NOMO-1 (cell line): ENCODE measurements around the gene RAPGEF1.

Experiments
- DNase-seq, 2 experiments: peaks; one replicate each; lab custom pipeline; 2025; ENCODE audit not compliant: unreplicated experiment in 2 of 2; lab: John Stamatoyannopoulos, UW

The RAPGEF1 gene

GRCh38 chr9:131545003-131545785, 194.7 kb downstream of the RAPGEF1 start, which contains the start of gene PRRT1B:
Gene PRRT1B, plus strand, starts transcription at chr9:131545523. Its CDS starts 93 bp downstream, at chr9:131545616.
- no peak for DNase-seq

DNA sequence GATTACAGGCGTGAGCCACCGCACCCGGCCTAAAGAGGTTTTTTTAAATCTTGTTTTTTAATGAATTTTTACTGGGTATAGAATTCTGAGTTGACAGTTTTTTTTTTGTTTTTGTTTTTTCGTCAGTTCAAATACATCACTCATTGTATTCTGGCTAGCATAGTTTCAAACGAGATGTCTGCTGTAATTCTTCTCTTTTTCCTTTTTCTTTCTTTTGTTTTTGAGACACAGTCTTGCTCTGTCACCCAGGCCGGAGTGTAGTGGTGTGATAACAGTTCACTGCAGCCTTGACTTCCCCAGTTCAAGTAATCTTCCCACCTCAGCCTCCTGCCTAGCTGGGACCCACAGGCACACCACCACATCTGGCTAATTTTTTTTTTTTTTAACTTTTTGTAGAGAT, 196.7 kb downstream of the RAPGEF1 start:
- DNase-seq: no peak

- DNase-seq: no peak
These were observed 200.5 kb downstream of the RAPGEF1 start for GRCh38 chr9:131539223-131539923.

DNA sequence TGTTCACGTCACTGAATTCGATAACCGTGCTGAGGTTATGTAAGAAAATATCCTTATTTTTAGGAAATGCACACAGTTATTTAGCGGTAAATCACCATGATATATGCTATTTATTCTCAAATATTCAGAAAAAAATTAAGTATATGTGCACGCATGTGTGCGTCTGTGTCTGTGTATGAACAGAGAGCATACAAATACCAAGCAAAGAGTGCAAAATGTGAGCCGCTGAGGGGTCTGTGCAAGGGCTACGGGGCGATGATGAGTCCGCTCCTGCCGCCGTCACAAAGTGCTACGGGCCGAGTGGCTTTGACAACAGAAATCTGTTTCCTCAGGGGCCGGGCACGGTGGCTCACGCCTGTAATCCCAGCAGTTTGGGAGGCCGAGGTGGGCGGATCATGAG, 201.9 kb downstream of the RAPGEF1 start:
- no peak for DNase-seq

- no peak for DNase-seq
These were observed 205.1 kb downstream of the RAPGEF1 start for GRCh38 chr9:131534721-131535237.

DNA sequence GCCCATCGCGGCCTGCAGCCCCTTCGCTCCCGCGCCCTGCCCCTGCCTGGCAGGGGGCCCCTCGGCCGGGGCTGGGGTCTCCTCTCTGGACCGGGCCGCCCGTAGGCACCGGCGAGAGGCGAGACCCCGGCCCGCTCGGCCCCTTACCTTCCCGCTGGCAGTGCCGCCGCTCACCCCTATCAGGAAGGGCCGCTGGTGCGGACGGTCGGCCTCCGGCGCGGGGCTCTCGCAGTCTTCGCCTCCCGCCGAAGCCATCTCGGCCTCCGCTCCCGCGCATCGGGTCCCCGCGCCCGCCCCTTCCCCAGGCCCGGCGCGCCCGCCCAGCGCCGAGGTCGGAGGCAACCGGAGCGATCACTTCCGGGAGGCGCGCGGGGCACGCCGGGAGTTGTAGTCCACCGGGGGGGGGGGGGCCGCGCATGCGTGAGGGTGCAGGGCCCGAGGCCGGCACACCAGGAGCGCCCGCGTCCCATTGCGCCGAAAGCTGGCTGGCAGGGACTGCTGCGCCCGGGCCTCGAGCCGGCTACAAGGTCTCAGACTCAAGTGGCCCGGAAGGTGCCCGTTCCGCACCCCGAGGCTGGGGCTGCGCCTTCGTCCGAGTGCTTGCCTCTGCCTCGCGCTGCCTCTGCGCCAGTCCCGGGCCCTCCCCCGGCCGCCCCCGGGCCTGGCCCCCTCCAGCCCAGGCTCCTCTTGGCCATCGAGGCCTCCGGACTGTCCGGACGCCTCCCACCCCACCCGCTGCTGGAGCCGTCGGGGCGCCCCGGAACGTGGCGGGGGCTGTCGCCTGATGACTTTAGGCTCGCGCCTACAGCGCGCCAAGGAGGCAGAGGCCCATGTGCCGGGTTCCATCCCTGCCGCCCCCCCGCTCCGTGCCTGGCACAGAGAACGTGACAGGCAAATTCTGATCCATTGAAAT, 208.7 kb downstream of the RAPGEF1 start, which contains the start of gene UCK1:
Gene UCK1 (minus strand): TSS at position 344 of the 913 bp plus-strand sequence. CDS start 89 bp downstream, at position 255.
- peak; percentile 61 to 68 for DNase-seq

DNA sequence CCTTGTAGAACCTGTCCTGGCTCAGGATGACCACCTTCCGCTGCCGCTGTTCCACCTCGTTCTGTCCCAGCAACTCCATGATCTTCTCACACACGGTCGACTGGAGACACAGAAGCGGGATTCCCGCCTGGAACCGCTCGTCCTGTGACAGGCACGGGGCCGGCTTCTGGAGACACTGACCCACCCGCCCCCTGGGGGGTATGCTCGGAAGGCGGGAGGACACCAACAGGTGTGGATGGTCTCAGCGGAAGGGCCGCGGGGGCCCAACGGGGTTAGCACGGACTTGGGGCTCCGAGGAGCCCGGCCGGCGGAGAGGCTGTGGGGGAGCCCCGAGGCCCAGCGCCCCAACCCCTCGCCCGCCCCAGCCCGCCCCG, 209.3 kb downstream of the RAPGEF1 start:
- no peak for DNase-seq

DNA sequence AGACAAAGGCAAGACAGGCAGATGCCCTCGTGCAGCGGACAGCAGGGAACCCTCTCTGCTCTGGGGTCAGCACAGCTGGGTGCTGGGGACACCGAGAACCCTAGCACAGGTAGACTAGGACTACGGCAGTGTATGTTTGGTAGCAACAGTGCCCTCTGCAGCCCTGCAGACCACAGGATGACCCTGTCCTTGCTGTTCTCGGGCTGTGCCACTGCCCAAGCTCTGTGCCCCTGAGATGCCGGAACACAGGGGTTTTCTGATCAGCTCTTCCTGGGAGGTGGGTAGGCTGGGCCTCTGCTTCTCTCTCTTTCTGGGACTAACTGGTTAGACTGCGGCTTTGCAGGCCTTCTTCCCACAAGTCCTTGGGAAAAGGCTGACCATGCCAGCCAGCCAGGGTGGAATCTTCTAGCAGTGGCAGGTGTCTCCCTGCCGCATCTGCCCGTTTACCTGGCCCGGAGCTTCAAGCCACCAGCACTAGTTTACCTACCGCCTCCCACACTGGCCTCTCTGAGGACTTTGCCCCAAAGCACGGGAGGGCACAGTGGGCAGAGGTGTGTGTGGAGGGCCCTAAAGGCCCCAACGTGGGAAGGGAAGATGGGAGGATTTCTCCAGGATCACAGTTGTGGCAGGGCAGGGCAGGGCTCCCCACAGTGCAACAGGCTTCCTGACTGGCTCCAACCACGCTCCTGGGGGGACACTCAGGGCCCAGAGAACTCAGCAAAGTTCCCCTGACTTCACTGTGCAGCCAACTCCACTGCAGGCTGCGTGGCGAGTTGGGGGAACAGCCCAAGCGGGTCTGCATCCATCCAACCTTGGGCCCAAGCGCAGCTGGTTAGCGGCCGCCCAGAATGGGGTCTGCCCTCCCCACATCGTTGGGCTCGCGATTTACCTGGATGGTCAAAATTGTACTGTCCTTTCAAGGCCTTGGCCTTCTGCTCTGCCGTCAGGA, 210.0 kb downstream of the RAPGEF1 start:
- DNase-seq: no peak

- no peak for DNase-seq
These were observed 210.9 kb downstream of the RAPGEF1 start for GRCh38 chr9:131528886-131529505.

DNA sequence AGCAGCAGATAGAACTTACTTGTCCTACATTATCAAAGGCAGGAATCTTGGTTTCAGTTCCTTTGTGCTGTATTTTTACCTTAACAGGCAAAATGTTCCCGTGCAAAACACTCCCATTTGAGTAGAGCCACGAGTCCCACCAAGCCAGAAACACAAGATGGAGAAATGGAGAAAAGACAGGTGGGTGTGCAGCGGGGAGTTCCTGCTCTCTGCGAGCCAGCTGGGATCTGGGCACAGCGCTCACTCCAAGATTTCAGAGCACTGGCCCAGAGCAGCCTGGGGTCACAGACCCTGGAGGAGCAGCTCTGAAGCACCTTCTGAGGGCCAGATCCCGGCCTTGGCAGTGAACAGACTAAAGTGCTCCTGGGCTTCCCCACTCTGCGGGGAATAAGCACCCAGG, 211.7 kb downstream of the RAPGEF1 start:
- DNase-seq: no peak
